ENCODE data around the gene ERG.

Gene ERG, protein sequence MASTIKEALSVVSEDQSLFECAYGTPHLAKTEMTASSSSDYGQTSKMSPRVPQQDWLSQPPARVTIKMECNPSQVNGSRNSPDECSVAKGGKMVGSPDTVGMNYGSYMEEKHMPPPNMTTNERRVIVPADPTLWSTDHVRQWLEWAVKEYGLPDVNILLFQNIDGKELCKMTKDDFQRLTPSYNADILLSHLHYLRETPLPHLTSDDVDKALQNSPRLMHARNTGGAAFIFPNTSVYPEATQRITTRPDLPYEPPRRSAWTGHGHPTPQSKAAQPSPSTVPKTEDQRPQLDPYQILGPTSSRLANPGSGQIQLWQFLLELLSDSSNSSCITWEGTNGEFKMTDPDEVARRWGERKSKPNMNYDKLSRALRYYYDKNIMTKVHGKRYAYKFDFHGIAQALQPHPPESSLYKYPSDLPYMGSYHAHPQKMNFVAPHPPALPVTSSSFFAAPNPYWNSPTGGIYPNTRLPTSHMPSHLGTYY

DNA sequence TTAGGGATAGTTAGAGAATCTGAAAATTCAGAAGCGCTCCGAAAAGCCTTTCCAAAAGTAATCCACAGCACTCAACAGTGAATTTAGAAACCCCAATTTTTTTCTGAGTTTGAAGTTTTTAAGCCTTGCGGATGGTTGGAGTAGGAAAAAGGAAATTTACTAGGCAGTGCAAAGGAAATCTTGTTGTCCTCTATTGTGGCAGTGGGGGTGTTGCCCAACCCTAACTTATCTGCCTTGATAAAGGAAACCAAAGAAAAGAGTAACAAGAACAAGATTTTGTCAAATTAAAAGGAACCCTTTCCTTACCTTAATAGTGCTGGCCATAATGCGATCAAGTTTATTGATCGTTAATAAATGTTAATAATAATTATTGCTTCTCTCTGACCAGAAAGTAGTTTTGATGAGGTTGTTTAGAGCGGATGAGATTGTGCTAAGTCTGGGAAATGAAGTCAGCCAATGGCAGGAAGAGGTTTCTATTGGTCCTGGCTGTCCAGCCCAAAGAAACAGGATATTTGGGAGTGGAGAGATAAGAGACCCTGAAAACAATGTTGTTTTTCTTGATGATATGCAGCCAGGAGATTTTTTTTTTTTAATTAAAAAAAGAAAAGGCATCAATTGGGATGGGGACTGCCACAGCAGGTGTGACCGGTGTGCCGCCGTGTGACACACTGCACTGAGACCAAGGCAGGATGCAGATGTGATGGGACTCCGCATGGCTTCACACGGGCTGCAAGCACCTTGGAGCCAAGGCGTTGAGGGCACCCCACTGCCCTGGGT is at the start of gene ERG:
Gene ERG (minus strand): TSS at position 421 of the 777 bp plus-strand sequence. CDS start 97 bp downstream, at position 324.
- DNase-seq (ENCODE audit: low spot score) = no peak

DNA sequence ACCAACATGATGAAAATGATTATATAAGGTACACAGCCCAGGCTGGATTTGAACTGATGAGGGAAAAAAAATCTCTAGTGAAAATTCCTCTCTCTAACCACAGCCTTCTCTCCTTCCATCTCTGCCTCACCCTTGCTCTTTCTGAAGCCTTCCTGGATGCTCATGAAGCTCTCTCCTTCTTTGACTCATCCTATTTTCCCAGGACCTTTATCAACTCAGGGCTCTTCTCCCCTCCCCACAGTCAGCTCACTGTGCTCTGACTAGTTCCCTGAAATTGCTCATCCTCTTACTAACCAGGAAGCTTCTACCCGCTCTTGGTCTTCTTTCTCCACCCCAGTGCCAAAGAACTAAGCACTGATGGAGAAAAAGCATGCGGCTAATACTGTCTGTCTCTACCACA is 46.4 kb upstream of the ERG start:
- no peak for DNase-seq (ENCODE audit: low spot score)

DNA sequence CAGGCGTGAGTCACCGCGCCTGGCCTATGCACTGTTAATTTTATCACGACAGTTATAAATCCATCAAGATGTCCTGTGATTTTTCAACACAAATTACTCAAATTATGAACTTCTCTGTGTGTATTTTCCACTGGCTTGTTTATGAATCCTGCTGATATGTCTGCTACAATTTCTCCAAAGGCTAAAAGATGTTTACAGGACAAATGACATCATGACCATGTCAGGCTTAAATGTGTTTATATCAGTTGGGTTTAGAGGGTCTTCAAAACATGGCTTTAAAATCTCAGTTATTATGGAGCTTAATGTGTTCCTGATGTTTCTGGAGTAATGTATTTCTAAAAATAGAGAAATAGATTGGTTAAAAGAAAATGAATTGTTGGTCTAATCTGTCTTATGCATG is 44.0 kb upstream of the ERG start:
- DNase-seq (ENCODE audit: low spot score) = no peak

DNA sequence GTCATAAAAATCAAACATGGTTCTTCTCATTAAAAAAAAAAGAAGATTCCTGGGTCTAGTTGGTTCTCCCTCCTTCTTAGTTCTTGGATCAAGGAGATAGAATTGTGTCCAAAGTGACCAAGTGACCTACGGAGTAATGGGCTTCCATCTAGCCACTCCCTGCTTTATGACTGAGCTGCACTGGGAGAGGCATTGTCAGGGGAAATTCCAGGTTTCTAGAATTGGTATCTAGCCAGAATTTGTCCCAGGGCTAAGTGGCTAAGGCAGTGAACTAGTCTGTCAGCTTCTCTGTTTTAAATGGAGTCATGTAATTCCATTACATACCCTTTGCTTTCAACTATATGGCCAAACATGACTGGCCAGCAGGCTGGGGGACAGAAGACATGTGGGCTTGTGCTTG is 40.1 kb upstream of the ERG start:
- DNase-seq (ENCODE audit: low spot score) = no peak

DNA sequence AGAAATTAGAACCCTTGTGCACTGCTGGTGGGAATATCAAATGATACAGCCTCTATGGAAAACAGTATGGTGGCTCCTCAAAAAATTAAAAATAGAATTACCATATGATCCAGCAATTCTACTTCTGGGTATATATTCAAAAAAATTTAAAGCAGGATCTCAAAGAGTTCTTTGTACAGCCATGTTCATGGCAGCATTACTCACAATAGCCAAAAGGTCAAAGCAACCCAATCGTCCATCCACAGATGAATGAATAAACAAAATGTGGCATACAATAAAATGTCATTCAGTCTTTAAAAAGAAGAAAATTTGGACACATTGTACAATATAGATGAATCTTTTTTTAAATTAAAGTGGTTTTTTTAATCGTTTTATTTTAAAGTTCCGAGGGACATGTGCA is 36.3 kb upstream of the ERG start:
- DNase-seq (ENCODE audit: low spot score) = no peak

DNA sequence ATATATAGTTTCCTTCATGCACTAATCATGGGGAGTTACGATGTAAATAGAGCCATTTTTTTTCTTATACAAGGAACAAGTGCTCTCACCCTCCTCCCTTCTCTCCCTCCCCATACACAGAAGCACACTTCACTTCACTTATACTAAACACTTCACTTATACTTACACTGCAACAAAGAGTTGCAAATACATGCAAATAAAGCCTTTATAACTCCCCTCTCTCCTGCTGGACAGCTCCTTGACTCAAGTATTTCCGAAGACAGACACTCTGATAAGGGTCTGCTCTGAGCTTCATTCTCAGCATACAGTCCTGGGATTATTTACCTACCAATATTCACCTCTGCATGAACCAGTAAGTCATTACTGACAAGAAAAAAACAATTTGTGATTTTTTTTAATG is 35.6 kb upstream of the ERG start:
- no peak for DNase-seq (ENCODE audit: low spot score)

DNA sequence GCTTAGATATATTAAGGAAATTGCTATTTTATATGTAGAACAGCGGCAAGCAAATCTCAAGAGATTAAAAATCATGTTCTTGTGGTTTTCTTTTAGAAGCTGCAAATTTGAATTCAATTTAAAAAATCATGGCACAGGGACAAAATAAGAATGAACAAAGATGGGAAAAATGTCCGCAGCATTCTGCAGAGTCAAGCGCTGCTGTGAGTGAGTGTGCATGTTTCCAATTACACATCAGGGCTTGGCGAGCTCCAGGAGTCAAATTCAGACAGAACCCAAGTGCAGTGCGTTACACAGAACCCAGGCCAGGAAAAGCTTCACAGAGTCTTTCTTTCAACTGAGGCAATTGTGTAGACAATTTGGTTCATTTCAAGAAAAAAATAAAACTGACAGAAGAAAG is 33.3 kb upstream of the ERG start:
- DNase-seq (ENCODE audit: low spot score) = no peak

DNA sequence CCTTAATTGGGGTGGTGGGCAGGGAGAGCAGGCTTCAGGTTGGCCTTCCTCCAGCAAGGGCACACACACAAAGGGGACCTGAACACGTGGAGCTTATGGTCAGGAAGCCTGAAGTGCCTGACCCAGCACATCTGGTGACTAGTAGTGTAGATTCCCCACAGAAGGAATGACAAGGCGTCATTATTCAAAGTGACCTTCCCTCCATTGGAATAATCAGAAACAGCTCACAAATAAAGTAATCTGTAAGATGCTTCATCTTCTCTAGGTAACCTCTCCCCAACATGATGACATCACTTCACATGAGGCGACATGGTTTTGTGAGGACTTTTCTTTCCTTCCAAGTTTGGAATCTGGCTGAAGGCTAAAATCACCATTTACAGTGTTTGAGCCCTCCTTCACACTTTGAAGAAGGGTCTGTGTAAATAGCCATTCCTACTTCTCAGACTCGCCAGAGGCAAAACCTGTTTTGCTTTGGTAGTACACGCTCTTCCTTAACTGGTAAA is 32.8 kb upstream of the ERG start:
- no peak for DNase-seq (ENCODE audit: low spot score)

DNA sequence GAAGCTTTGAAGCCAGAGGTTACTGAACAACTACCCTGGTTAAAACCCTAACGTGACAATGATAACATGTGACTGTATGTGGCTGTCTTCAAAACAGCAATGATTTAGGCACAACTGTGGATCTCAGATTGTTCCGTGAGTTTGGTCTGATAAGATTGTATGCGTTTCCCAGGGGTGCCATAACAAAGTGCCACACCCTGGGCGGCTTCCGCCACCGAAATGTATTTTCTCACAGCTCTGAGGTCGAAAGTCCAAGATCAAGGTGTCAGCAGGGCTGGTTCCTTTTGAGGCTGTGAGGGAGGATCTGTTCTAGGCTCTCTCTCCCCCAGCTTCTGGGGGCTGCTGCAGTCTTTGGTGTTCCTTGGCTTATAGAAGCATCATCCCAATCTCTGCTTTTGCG is 29.5 kb upstream of the ERG start:
- DNase-seq (ENCODE audit: low spot score) = no peak

DNA sequence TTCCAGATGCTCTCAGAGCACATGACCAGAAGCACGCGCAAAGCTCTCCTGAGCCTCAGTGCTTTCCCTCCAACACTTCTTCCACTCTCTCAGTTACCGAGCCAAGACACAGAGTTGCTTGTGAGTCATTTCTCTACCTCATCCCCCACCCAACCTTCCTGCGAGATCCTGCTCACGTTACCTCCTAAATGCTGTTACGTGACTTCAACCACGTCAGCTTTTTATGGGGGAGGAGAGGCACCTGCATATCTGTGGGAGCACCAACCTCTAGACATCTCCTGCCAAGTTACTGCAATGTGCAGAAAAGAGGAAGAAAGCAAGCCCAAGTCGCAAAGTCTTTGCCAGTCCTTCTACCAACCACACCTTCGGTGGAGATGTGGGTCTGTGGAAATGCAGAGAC is 27.2 kb upstream of the ERG start:
- no peak for DNase-seq (ENCODE audit: low spot score)

DNA sequence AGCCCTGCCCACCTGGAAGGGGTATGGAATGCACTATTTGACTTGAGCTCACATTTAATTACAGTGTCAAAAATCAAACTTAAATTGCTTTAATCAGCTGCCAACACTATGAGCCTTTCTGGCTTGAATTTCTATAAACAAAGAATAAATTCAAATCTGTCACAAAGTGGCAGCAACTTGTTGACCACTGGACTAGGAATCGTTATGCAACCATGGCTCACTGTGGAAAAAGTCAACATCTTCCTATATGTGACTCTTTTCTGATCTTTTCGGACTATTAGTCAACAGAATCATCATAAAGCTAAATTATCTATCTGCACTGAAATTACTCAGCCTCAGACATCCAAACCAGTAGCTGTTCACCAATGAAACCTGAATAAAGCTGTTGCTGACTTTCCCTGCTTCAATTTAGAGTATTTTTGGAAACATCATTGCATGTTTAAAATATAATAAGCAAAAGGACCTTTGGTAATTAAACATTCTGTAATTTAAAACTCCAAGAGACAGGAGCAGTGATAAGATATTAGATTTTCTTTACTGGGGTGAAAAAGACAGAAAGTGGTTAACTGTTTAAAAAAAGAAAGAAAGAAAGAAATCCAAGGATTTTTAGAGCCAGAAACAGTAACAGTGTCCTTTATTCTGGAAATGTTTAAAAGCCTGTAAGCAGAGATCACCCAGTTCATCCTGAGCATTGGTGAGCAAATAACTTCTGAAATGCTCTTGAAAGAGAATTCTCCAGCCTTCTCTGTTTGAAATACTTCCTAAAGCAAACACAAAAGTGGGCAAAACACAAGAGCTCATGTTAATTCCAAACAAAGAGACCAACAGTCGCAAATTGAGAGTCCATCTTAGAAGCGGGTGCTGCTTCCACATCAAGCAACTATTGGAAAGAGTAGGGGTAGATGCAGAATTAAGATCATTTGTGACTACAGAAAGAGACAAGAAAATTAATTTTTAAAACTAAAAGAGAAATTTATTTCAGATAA is 26.2 kb upstream of the ERG start:
- DNase-seq (ENCODE audit: low spot score) = no peak

DNA sequence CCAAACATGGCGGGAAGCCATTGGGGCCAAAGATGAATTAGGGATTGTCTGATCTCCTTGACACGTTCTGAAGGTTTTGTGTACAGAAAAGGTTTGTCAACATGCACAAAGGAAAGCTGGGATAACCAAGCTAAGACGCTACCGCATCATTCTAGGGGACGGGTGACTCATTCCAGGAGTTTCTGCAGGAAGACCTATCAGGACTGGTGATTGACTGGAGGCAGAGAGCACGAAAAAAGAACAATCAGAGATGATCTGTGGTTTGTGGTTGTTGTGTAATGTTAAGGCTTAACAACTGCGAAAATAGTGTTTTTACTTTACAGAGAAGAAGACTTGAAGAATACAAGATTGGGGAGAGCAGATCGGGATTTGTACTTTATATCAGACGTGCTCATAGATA is 22.2 kb upstream of the ERG start:
- DNase-seq (ENCODE audit: low spot score) = no peak

DNA sequence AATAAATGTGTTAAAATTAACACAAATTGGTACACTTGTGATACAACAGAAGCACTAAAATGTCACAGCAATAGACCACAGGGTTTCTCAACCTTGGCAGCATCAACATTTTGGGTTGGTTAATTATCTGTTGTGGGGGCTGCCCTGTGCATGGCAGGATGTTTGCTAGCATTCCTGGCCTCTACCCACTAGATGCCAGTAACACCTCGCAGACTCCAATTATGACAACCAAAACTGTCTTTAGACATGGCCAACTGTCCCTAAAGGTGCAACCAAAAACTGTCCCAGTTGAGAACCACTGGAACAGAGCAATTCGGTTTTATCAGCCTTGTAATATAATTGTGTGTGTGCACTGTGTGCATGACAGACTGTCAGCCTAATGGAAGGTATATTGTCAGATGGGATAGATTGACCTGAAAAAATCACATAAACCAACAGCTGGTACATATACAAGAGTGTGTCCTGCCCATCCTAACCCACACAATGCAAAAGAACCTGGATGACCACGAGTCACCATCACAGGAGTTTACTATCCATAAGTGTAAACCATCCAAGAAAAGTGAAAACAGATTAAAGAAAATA is 13.5 kb upstream of the ERG start:
- no peak for DNase-seq (ENCODE audit: low spot score)

DNA sequence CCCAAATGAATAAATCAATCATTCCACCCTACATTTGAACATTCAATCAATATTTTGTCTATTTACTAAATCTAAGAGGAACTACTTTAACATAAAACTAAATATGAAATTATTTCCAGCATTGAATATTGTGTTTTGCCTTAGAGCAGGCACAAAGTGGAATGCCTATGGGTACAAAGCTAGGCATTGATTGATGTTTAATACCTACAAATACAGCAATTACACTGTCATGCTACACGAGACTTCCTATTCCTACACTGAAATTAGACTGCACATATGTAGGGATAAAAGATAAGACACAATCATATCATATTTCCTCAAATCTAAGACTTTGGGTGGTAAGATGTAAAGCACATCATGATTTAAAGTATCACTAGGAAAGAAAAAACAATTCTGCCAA is 12.9 kb upstream of the ERG start:
- no peak for DNase-seq (ENCODE audit: low spot score)

DNA sequence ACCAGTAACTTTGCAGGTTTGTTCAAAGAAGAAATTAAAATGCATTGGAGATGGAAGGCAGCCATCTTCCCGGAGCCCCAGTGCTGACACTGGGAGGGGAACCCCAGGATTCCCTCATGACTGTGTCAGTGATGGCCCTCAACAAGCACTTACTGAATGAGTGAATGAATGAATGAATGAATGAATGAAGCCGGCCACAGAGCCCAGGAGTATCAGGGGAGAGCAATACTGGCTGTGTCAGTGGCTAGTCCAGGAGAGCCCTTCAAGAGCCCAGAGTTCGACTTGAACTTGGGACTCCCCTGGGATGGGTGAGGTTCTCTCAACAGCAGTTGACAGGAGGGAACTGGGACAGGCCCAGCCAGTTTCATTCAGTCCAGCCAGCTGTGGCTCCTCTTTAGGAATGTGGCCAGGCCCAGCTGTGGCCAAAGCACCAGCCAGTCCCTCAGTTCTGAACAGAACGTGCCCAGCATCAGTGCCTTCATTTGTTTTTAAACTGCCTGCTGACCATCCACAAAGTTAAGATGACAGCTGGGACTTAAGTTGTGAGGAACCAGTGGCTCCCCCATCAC is 9.2 kb upstream of the ERG start:
- no peak for DNase-seq (ENCODE audit: low spot score)

DNA sequence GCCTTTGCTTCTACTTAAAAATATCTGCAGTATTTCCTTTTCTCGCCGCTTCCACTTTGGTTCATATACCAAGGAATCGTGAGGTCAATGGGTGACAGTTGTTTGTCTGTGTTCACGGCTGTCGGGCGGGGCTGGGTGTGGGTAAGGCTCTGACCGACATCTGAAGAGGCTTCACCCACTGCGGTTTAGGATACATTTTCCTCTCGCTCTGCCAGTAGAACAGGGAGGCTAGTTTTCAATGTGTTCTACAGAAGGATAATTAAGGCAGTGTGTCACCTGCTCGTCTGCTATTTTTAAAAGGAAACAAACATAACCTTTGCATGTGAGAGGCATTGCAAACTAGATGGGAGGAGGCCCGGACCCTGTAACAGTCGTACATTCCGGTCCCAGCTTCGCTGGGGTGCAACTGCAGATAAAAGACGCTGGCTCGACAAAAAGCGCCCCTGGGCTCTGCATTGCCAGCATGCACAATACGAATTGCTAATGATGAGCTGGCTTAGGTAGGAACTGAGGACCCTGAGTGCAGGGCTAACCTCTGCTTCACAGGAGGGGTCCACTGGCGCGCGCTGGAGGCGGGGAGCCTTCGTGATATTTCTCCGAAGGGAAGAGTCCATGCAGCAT is 8.5 kb upstream of the ERG start:
- DNase-seq (ENCODE audit: low spot score) = no peak

DNA sequence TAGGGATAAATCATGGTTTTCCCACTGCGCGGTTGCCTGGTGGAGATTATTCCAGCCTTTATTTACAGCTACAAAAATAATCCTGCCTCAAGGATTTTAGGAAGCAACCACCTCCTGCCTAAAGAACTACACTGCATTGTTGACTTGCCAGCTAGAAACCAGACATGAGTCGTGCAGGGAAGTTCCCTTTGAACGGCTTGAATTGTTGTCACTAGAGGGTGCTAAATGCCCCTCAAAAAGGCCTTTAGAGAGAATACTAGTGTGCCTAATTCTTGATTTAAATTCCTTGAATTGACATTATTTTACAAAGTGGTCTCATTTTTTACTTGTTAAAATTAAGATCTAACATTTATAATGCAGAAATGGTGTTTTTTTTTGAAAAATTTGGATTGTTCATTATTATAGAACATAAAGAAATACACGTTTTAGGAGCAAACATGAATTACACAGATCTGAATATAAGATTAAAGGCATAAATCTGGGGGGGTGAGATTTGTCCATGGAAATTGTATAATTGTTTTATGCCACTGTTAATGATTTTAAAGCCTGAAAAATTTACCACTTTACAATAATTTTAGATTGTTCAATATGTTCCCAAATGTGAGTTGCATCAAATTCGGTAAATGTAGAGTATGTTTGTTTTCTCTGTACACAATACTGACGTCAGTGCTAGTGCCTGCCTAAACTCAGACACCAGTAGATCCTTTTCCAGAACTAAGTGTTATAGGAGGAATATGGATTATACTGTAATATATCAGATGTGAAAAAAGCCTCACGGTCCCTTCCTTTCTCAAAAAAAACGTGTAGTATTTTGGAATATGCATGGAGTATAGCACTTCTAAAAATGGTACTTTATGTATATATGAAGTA is 7.6 kb upstream of the ERG start:
- DNase-seq (ENCODE audit: low spot score) = peak; percentile 17

DNA sequence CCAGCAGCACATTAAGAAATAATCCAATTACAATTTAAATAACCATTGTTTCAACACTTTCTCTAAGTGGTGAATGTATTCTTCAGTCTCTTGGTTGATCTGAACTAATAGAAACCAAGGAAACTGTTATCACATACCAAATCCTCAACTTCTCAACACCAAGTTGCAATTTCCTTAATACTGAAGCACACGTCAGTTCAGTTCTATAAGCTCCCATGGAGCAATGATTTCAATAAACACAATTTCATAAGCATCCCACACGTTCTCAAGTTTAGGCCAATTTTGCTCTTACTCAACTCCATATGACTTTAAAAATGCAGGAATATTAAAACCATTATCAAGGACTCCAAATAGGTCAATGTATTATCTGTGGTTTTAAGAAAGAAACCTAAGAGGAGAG is 5.8 kb upstream of the ERG start:
- no peak for DNase-seq (ENCODE audit: low spot score)

DNA sequence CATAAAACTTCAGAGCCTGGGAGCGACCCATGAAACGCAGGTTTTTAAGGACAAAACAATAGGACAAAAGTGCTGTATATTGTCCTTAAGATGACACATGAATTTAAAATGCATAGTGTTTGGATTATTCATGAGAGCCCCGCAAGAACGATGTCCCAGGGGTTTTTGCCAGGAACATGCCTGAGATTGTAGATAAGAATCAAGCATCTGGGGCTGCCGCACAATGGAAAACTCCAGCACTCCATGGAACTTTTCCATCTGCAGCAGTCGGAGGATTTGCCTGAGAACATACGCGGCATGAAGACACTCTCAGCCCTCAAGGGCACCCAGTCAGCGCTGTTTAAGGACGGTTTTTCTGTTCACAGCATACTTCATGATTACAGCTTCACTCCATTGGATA is 5.3 kb upstream of the ERG start:
- DNase-seq (ENCODE audit: low spot score) = no peak

DNA sequence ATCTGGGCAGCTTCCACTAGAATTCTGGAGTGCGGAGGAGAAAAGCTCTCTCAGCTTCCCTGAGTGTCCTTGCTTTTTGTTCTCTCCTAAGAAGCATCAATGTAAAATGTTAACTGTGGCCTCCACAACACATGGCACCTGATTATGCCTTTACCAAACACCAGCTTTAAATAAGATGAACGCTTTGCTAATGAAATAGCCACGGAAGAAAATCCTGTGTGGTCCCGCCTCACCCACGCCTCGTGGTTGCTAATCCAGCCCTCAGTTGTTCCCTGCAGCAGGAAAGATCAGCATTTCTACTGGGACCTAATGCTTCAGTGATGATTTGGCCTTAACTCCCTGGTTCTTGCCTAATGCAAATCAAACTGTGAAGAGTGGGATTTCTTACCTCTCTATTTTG is 1.8 kb upstream of the ERG start:
- no peak for DNase-seq (ENCODE audit: low spot score)

All from CD4-positive, alpha-beta T cell treated with Interleukin-2 at 100 ng/mL for 4 hours (primary cell).